ENCODE measurements around the gene EFNA5. TPM values are rescaled to one million over a fixed set of nuclear protein-coding genes. Genes with fewer than 3 reads are reported as not detected.

Gene EFNA5
- polyA plus RNA-seq, 1 of the 3 experiments (the other 2 are of a cell fraction), result 0.81 TPM

- Histone ChIP-seq H3K4me1 (ENCODE audit: control insufficient read depth in 1 of 2, insufficient read depth in 2 of 2, low read depth in 1 of 2, low read length in 1 of 2) (peaks cover 0 to 11% of the 10 kb centered on the region in 2 experiments; a peak in 3 of 4 replicates), H4K20me1 (ENCODE audit: insufficient read depth) (no peaks in the 10 kb centered on the region), H3K4me3 (ENCODE audit: low read depth in 2 of 2, low read length in 1 of 2) (no peak overlapping the region), H3K4me2 (no peak overlapping the region), H3K9ac (no peak overlapping the region), H3K36me3 (replicated peaks in 1 of 2; ENCODE audit: control insufficient read depth in 1 of 2, insufficient read depth in 2 of 2, low read length in 1 of 2) (no peaks in the 10 kb centered on the region), H3K9me3 (no peaks in the 10 kb centered on the region), H2AFZ (ENCODE audit: low read depth) (no peak overlapping the region), H3K79me2 (ENCODE audit: insufficient read depth) (no peaks in the 10 kb centered on the region), H3K27ac (ENCODE audit: low read depth in 2 of 2, low read length in 1 of 2) (no peak overlapping the region), H3F3A (replicated peaks; ENCODE audit: insufficient read depth) (no peaks in the 10 kb centered on the region), H3K27me3 (ENCODE audit: insufficient read depth) (no peaks in the 10 kb centered on the region), H3K9me2 (no peaks in the 10 kb centered on the region)
- POLR2A ChIA-PET, result no interaction called here
- TF ChIP-seq GATA2 (CRISPR knock-in tag; IDR thresholded peaks at IDR 0.05), result no peak
- TF ChIP-seq TCF12 (IDR thresholded peaks at IDR 0.05), result no peak
- TF ChIP-seq CHD2 (IDR thresholded peaks at IDR 0.05; ENCODE audit: low read length, partially characterized antibody), result no peak
- no peak for TF ChIP-seq RAD21 (IDR thresholded peaks at IDR 0.05; ENCODE audit: low read length)
- TF ChIP-seq MAX (IDR thresholded peaks at IDR 0.05; ENCODE audit: low read depth), result no peak
- no peak for TF ChIP-seq RFX5 (IDR thresholded peaks at IDR 0.05; ENCODE audit: low read length)
- TF ChIP-seq ZBTB33 (IDR thresholded peaks at IDR 0.05; ENCODE audit: borderline replicate concordance, low read depth), result no peak
- TF ChIP-seq PBX3 (IDR thresholded peaks at IDR 0.05), result no peak
- no peak for DNase-seq
- 87% methylated on average over 11 of the region's 11 CpGs for WGBS (ENCODE audit: low lambda C conversion rate)
- CTCF ChIA-PET, result interaction anchor here (0.9 kb wide), 1 partner anchor 14 kb away, joined by 4 read pairs; no protein-coding TSS in a partner anchor
Observed at GRCh38 chr5:107376546-107377276, 294.0 kb downstream of the EFNA5 start.

- Histone ChIP-seq H3K9me2 (no peaks in the 10 kb centered on the region), H3K27me3 (ENCODE audit: insufficient read depth) (no peaks in the 10 kb centered on the region), H2AFZ (ENCODE audit: low read depth) (no peak overlapping the region; the same call in 1 of the 2 replicates), H3K4me3 (ENCODE audit: low read depth in 2 of 2, low read length in 1 of 2) (no peak overlapping the region), H3K4me1 (ENCODE audit: control insufficient read depth in 1 of 2, insufficient read depth in 2 of 2, low read depth in 1 of 2, low read length in 1 of 2) (no peaks in the 10 kb centered on the region; a peak in 1 of 4 replicates), H3K27ac (ENCODE audit: low read depth in 2 of 2, low read length in 1 of 2) (no peak overlapping the region), H3K9ac (no peak overlapping the region), H3F3A (replicated peaks; ENCODE audit: insufficient read depth) (no peaks in the 10 kb centered on the region), H3K9me3 (no peaks in the 10 kb centered on the region), H3K4me2 (no peak overlapping the region), H3K36me3 (replicated peaks in 1 of 2; ENCODE audit: control insufficient read depth in 1 of 2, insufficient read depth in 2 of 2, low read length in 1 of 2) (no peaks in the 10 kb centered on the region), H4K20me1 (ENCODE audit: insufficient read depth) (no peaks in the 10 kb centered on the region), H3K79me2 (ENCODE audit: insufficient read depth) (no peaks in the 10 kb centered on the region)
- no peak for DNase-seq
- POLR2A ChIA-PET, result no interaction called here
- CTCF ChIA-PET, result no interaction called here
- 95% methylated on average over 9 of the region's 9 CpGs for WGBS (ENCODE audit: low lambda C conversion rate)
- TF ChIP-seq EZH2phosphoT487 (IDR thresholded peaks at IDR 0.05; ENCODE audit: borderline replicate concordance, low read depth) (no peak), GABPA (IDR thresholded peaks at IDR 0.05; ENCODE audit: low read depth) (no peak), MEF2A (IDR thresholded peaks at IDR 0.05; ENCODE audit: borderline replicate concordance, low read depth) (no peak), SMC3 (IDR thresholded peaks at IDR 0.05; ENCODE audit: low read depth, low read length) (no peak), FOSL2 (IDR thresholded peaks at IDR 0.05; ENCODE audit: borderline replicate concordance, low read depth) (no peak), EP300 (IDR thresholded peaks at IDR 0.05; ENCODE audit: borderline replicate concordance in 1 of 2, low read depth in 1 of 2, low read length in 1 of 2) (no peak), ELF1 (IDR thresholded peaks at IDR 0.05) (no peak), TEAD4 (IDR thresholded peaks at IDR 0.05; ENCODE audit: borderline replicate concordance, insufficient read depth) (no peak), POLR2AphosphoS5 (IDR thresholded peaks at IDR 0.05; ENCODE audit: low read depth, low read length) (no peak), RAD21 (IDR thresholded peaks at IDR 0.05; ENCODE audit: low read length) (no peak), NRF1 (IDR thresholded peaks at IDR 0.05; ENCODE audit: low read depth, low read length) (no peak), ZBTB33 (IDR thresholded peaks at IDR 0.05; ENCODE audit: borderline replicate concordance, low read depth) (no peak), PBX3 (IDR thresholded peaks at IDR 0.05) (no peak)
Observed at GRCh38 chr5:107373549-107374263, 297.0 kb downstream of the EFNA5 start.

Data from SK-N-SH (cell line).